Endothelial cell of umbilical vein (primary cell): ENCODE data around the gene PRRC2B.

Experiments
- EZH2 ChIP-seq: IDR thresholded peaks from 2 replicates; pipeline ENCODE4 v1.6.1; 2012; ENCODE audit warnings: borderline replicate concordance, low read depth, mild to moderate bottlenecking, moderate library complexity, low read length, inconsistent platforms; ENCODE audit not compliant: severe bottlenecking
- POLR2A ChIP-seq: IDR thresholded peaks from 2 replicates; pipeline ENCODE4 v1.6.1; 2012; ENCODE audit warnings: low read depth, mild to moderate bottlenecking, control low read depth, low read length
- TF ChIP-seq, protein P1 (sequence below), 2 donors: IDR thresholded peaks; 1 replicate in 1 of 2; 2 replicates in 1 of 2; pipeline ENCODE4 v1.5.1; 2011; ENCODE audit warnings: low read length in 2 of 2, mild to moderate bottlenecking in 2 of 2, moderate library complexity in 2 of 2, control low read depth in 1 of 2, inconsistent platforms in 1 of 2, low read depth in 1 of 2; ENCODE audit not compliant: insufficient read depth in 1 of 2; ENCODE audit errors: extremely low read depth in 1 of 2

DNA sequence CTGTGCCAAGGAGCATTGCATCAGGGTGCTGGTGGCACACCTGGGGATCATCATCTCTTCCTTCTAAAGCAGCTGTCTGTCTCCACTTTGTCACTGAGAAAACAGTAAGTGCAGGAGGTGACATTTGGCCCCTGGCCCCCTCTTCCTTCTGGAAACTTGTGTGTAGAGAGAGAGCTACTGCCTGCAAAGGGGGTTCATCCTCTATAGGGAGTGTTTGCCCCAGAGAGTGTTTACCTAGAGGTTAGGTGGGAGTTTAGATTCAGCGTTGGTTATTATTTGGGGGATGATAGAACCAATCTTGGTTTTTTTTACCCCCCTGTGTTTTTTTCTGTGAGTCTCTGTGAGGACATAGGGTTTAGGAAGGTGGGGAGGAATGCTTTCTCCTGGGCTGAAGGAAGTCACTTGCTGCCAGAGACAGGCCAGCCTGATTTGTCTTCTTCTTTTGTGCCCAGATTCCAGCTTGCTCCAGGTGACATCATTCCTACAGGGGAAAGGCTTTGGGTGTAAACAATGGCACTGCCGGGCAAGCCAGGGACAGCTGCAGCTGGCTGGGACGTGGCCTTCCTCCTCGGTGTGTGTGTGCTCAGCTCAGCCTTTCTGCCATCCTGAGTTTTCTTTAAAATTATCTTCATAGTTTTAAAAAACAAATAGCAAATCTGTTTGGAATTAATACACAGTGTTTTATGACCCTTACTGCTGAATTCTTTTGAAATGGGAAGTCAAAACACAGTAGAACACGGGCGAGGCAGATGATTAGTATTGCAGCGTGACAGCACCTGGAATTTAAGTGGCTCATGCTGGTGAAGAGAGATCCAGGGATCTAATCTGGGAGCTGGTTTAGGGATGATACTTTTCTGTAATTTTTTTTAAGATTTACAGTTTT lies 24.5 kb downstream of the PRRC2B start:
- TF ChIP-seq, protein P1, sequence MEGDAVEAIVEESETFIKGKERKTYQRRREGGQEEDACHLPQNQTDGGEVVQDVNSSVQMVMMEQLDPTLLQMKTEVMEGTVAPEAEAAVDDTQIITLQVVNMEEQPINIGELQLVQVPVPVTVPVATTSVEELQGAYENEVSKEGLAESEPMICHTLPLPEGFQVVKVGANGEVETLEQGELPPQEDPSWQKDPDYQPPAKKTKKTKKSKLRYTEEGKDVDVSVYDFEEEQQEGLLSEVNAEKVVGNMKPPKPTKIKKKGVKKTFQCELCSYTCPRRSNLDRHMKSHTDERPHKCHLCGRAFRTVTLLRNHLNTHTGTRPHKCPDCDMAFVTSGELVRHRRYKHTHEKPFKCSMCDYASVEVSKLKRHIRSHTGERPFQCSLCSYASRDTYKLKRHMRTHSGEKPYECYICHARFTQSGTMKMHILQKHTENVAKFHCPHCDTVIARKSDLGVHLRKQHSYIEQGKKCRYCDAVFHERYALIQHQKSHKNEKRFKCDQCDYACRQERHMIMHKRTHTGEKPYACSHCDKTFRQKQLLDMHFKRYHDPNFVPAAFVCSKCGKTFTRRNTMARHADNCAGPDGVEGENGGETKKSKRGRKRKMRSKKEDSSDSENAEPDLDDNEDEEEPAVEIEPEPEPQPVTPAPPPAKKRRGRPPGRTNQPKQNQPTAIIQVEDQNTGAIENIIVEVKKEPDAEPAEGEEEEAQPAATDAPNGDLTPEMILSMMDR (IDR thresholded peaks at IDR 0.05; ENCODE audit: extremely low read depth in 1 of 2, insufficient read depth in 1 of 2, low read depth in 1 of 2, low read length in 2 of 2), result no peak
- TF ChIP-seq EZH2 (no peak), POLR2A (no peak)
